Testis (tissue), 3 donors: ENCODE results near the gene SBNO2. TPM values are rescaled to one million over a fixed set of nuclear protein-coding genes. Genes with fewer than 3 reads are reported as not detected.

ENCODE experiments used
- DNase-seq: peaks from one replicate; pipeline ENCODE4 v3.0.0-alpha.2; 2019
- H3K27ac ChIP-seq, 2 donors: fragments of 200-600 bp; sonication (generic); one replicate each; pipeline ENCODE4 v1.5.1; 2019
- H3K27me3 ChIP-seq: fragments of 200-600 bp; sonication (generic); one replicate; pipeline ENCODE4 v1.5.1; 2019
- H3K36me3 ChIP-seq: fragments of 200-600 bp; sonication (generic); one replicate; pipeline ENCODE4 v1.5.1; 2017; ENCODE audit warnings: low read depth; ENCODE audit errors: missing control alignments
- H3K4me1 ChIP-seq: fragments of 200-600 bp; sonication (generic); one replicate; pipeline ENCODE4 v1.5.1; 2019
- H3K4me3 ChIP-seq, 2 donors: fragments of 200-600 bp; sonication (generic); one replicate each; pipeline ENCODE4 v1.5.1; 2017 to 2019
- H3K9me3 ChIP-seq: fragments of 200-600 bp; sonication (generic); one replicate; pipeline ENCODE4 v1.5.1; 2017
- POLR2A ChIP-seq: fragments of 450-650 bp; IDR thresholded peaks from one replicate; pipeline ENCODE4 v1.6.1; 2017; ENCODE audit warnings: antibody characterized with exemption, mild to moderate bottlenecking, moderate library complexity
- WGBS, 2 donors: methylation state at CpG; one replicate each; pipeline ENCODE4 v1.1.5; 2018; 5-methylcytosine and 5-hydroxymethylcytosine counted together
- intact Hi-C: fragments of 100-400 bp; cut with DNase I; formaldehyde crosslinking; loops from one replicate; pipeline ENCODE4 v1.15.1; 2023; ENCODE audit warnings: low total_unique reads
- polyA plus RNA-seq: library from polyadenylated mRNA; stranded (reverse); fragments of 350-450 nt; fragmentation: Illumina TruSeq; extraction: RNeasy Lipid Tissue Mini Kit (QIAGEN cat#74804); gene quantifications from one replicate; pipeline ENCODE4 v1.2.3, GENCODE V29; 2014; ENCODE audit warnings: low read depth, low replicate concordance; ENCODE audit not compliant: insufficient read depth
- total RNA-seq, 2 donors: library from RNA; depleted of rRNA; stranded (reverse); fragments of >200 nt; gene quantifications; one replicate each; pipeline ENCODE4 v1.2.3, GENCODE V29; 2016
- TF ChIP-seq, protein P1 (sequence below), 3 experiments: fragments of 450-650 bp in 2 of 3; fragments of 200-600 bp in 1 of 3; sonication (generic) in 1 of 3; IDR thresholded peaks; one replicate each; pipeline ENCODE4 v1.5.1; 2016 to 2019; ENCODE audit warnings: antibody characterized with exemption in 3 of 3, mild to moderate bottlenecking in 2 of 3, moderate library complexity in 1 of 3

Gene SBNO2
- total and polyA plus RNA-seq, 3 donors from 2014 or later, result 34.3 to 65.0 (median 58.9) TPM

- H3K27me3 ChIP-seq, result no peaks in the 10 kb centered on the region
- H3K9me3 ChIP-seq, result no peaks in the 10 kb centered on the region
- H3K36me3 ChIP-seq, result no peaks in the 10 kb centered on the region
- no peak overlapping the region for H3K4me3 ChIP-seq
- no peak for DNase-seq
- H3K27ac ChIP-seq, result no peak overlapping the region
- no peak for TF ChIP-seq POLR2A
- H3K4me1 ChIP-seq, result peaks cover 6% of the 10 kb centered on the region
- WGBS, 2 donors, result 65 to 72% methylated on average over 24 to 25 of the region's 25 CpGs
- intact Hi-C loops, result no loop called here
Measured at GRCh38 chr19:1177322-1178114, 3.5 kb upstream of the SBNO2 start.

GRCh38 chr19:1173159-1173844, 766 bp downstream of the SBNO2 start:
- intact Hi-C loops, result loop anchor here (5.0 kb wide), 1 partner anchor 61 kb away; no protein-coding TSS in a partner anchor
- Histone ChIP-seq H3K36me3 (no peaks in the 10 kb centered on the region), H3K9me3 (no peaks in the 10 kb centered on the region), H3K4me3 (peak overlapping the region; percentile 71 to 91), H3K27me3 (no peaks in the 10 kb centered on the region), H3K27ac (peak overlapping the region; percentile 85 to 95), H3K4me1 (peaks cover 39% of the 10 kb centered on the region)
- no peak for DNase-seq
- TF ChIP-seq POLR2A, result no peak
- TF ChIP-seq, protein P1, sequence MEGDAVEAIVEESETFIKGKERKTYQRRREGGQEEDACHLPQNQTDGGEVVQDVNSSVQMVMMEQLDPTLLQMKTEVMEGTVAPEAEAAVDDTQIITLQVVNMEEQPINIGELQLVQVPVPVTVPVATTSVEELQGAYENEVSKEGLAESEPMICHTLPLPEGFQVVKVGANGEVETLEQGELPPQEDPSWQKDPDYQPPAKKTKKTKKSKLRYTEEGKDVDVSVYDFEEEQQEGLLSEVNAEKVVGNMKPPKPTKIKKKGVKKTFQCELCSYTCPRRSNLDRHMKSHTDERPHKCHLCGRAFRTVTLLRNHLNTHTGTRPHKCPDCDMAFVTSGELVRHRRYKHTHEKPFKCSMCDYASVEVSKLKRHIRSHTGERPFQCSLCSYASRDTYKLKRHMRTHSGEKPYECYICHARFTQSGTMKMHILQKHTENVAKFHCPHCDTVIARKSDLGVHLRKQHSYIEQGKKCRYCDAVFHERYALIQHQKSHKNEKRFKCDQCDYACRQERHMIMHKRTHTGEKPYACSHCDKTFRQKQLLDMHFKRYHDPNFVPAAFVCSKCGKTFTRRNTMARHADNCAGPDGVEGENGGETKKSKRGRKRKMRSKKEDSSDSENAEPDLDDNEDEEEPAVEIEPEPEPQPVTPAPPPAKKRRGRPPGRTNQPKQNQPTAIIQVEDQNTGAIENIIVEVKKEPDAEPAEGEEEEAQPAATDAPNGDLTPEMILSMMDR (IDR thresholded peaks at IDR 0.05), result no peak
- WGBS, 2 donors, result 1% methylated on average over 28 to 45 of the region's 47 CpGs

- Histone ChIP-seq H3K27ac (peak overlapping the region; percentile 85 to 95), H3K9me3 (no peaks in the 10 kb centered on the region), H3K27me3 (no peaks in the 10 kb centered on the region), H3K4me1 (peaks cover 45% of the 10 kb centered on the region), H3K36me3 (no peaks in the 10 kb centered on the region), H3K4me3 (peak overlapping the region; percentile 71 to 91)
- no peak for TF ChIP-seq POLR2A
- TF ChIP-seq, protein P1 (IDR thresholded peaks at IDR 0.05), result no peak
- WGBS, 2 donors, result 10 to 13% methylated on average over 23 to 36 of the region's 36 CpGs
- DNase-seq, result peak; percentile 77
- intact Hi-C loops, result loop anchor here (5.0 kb wide), 1 partner anchor 60 kb away; no protein-coding TSS in a partner anchor
Measured at GRCh38 chr19:1172353-1173158, 1.5 kb downstream of the SBNO2 start.

- H3K27me3 ChIP-seq, result no peaks in the 10 kb centered on the region
- WGBS, 2 donors, result 38 to 44% methylated on average over 10 to 15 of the region's 15 CpGs
- H3K9me3 ChIP-seq, result no peaks in the 10 kb centered on the region
- no peaks in the 10 kb centered on the region for H3K36me3 ChIP-seq
- peak overlapping the region; percentile 85 to 95 for H3K27ac ChIP-seq
- DNase-seq, result peak; percentile 68
- peaks cover 52% of the 10 kb centered on the region for H3K4me1 ChIP-seq
- intact Hi-C loops, result loop anchor here (5.0 kb wide), 1 partner anchor 60 kb away; no protein-coding TSS in a partner anchor
- peak overlapping the region in 1 of 2 donors; percentile 2 for H3K4me3 ChIP-seq
- TF ChIP-seq, protein P1 (IDR thresholded peaks at IDR 0.05), result no peak
- no peak for TF ChIP-seq POLR2A
Measured at GRCh38 chr19:1171755-1172352, 2.2 kb downstream of the SBNO2 start.
